SU-DHL-6 (cell line): ENCODE measurements around the gene SNIP1.
"Not testable (repeated sequence)": the region's sequence is repeated elsewhere in the genome, so short reads cannot be mapped to it uniquely, and the experiment has no call there.

Source experiments
- H2AFZ ChIP-seq: fragments of 200-600 bp; sonication (generic); 2 replicates; pipeline ENCODE4 v1.6.1; 2014; ENCODE audit warnings: low read depth, mild to moderate bottlenecking, moderate library complexity, mixed read lengths, antibody characterized with exemption, low read length; ENCODE audit not compliant: severe bottlenecking
- H3F3A ChIP-seq: fragments of 200-600 bp; shearing (Covaris generic); 2 replicates; pipeline ENCODE4 v1.6.0; 2016; ENCODE audit warnings: antibody characterized with exemption, mild to moderate bottlenecking; ENCODE audit not compliant: insufficient read depth
- H3K27ac ChIP-seq: fragments of 200-600 bp; sonication (generic); 2 replicates; pipeline ENCODE4 v1.5.1; 2016; ENCODE audit warnings: low read depth, mild to moderate bottlenecking, low read length, moderate library complexity, mixed read lengths
- H3K27me3 ChIP-seq: fragments of 200-600 bp; sonication (generic), shearing (Covaris generic); 2 replicates; pipeline ENCODE4 v1.6.0; 2014; ENCODE audit warnings: mild to moderate bottlenecking, low read length
- H3K36me3 ChIP-seq: fragments of 200-600 bp; sonication (generic); 2 replicates; pipeline ENCODE4 v1.6.1; 2014; ENCODE audit warnings: mild to moderate bottlenecking, low read length, mixed read lengths
- H3K4me2 ChIP-seq: fragments of 300-600, 200-600 bp; shearing (Covaris generic), sonication (generic); 2 replicates; pipeline ENCODE4 v1.6.0; 2014; ENCODE audit warnings: low read length, low read depth, mild to moderate bottlenecking; ENCODE audit not compliant: poor library complexity, severe bottlenecking
- H3K4me3 ChIP-seq: fragments of 200-600 bp; sonication (generic); 2 replicates; pipeline ENCODE4 v1.5.1; 2014; ENCODE audit warnings: antibody characterized with exemption, low read length, mild to moderate bottlenecking, mixed read lengths; ENCODE audit not compliant: insufficient read depth, poor library complexity, severe bottlenecking
- H3K79me2 ChIP-seq: fragments of 200-600 bp; sonication (generic); 2 replicates; pipeline ENCODE4 v1.6.1; 2014; ENCODE audit warnings: mild to moderate bottlenecking, low read length, moderate library complexity; ENCODE audit not compliant: insufficient read depth
- H3K9ac ChIP-seq: fragments of 200-600 bp; sonication (generic); 2 replicates; pipeline ENCODE4 v1.7.0; 2014; ENCODE audit warnings: mild to moderate bottlenecking, low read length
- H3K9me2 ChIP-seq: fragments of 200-600 bp; sonication (generic); replicated peaks from 2 replicates; pipeline ENCODE4 v1.6.1; 2014; ENCODE audit warnings: low read length; ENCODE audit not compliant: insufficient read depth
- H3K9me3 ChIP-seq: fragments of 200-600 bp; sonication (generic); 2 replicates; pipeline ENCODE4 v1.6.1; 2014; ENCODE audit warnings: low read length, mixed read lengths; ENCODE audit not compliant: insufficient read depth
- H4K20me1 ChIP-seq: fragments of 200-600 bp; sonication (generic); 2 replicates; pipeline ENCODE4 v1.6.1; 2014; ENCODE audit warnings: low read depth, mild to moderate bottlenecking, antibody characterized with exemption, low read length, moderate library complexity, mixed read lengths
- EZH2phosphoT487 ChIP-seq: fragments of 200-600 bp; sonication (generic), shearing (Covaris generic); conservative IDR thresholded peaks from 2 replicates; pipeline ENCODE4 v1.6.1; 2018; ENCODE audit warnings: mild to moderate bottlenecking, antibody characterized with exemption, low read length, moderate library complexity, mixed read lengths
- TF ChIP-seq, protein P1 (sequence below): fragments of 200-600 bp; sonication (generic); IDR thresholded peaks from one replicate; pipeline ENCODE4 v1.5.1; 2017; ENCODE audit warnings: antibody characterized with exemption, mild to moderate bottlenecking, low read length, moderate library complexity; ENCODE audit not compliant: insufficient read depth, poor library complexity, severe bottlenecking

SNIP1 gene

DNA sequence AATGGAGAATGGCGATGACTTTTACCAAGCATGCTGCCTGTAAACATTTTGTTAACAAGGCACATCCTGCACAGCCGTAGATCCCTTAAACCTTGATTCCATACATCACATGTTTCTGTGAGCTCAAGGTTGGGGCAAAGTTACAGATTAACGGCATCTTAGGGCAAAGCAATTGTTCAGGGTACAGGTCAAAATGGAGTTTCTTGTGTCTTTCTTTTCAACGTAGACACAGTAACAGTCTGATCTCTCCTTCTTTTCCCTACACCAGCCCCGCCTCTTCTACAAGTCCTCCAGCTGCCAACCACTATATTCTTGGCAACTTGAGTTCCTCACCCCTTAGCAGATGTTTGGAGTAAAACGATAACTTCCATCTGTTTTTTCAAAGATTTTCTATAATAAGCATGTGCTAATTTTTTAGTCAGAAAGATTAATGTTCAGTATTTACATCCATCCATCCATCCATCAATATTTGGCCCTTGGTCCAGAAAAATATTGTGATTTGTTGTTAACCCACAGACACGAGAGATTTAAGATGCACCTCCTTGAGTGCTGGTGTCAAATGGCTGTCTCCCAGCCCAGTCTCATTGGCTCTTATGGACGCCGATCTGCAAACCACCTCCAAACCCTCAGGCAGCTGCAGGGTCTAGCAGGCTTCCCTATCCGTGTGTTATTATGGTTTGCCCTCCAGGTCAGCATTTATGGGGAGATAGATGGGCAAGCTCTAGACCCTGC lies 6.5 kb upstream of the SNIP1 start:
- Histone ChIP-seq H2AFZ (no peak overlapping the region), H3K27ac (no peak overlapping the region), H3K9ac (no peak overlapping the region), H4K20me1 (no peaks in the 10 kb centered on the region), H3F3A (no peaks in the 10 kb centered on the region), H3K9me2 (no peaks in the 10 kb centered on the region), H3K79me2 (no peaks in the 10 kb centered on the region), H3K36me3 (0 out of 2 replicates have a peak, but pooled peaks cover 5% of the 10 kb centered on the region), H3K27me3 (no peaks in the 10 kb centered on the region), H3K4me2 (no peak overlapping the region), H3K9me3 (no peaks in the 10 kb centered on the region), H3K4me3 (no peak overlapping the region)
- no peak for TF ChIP-seq EZH2phosphoT487
- TF ChIP-seq, protein P1, sequence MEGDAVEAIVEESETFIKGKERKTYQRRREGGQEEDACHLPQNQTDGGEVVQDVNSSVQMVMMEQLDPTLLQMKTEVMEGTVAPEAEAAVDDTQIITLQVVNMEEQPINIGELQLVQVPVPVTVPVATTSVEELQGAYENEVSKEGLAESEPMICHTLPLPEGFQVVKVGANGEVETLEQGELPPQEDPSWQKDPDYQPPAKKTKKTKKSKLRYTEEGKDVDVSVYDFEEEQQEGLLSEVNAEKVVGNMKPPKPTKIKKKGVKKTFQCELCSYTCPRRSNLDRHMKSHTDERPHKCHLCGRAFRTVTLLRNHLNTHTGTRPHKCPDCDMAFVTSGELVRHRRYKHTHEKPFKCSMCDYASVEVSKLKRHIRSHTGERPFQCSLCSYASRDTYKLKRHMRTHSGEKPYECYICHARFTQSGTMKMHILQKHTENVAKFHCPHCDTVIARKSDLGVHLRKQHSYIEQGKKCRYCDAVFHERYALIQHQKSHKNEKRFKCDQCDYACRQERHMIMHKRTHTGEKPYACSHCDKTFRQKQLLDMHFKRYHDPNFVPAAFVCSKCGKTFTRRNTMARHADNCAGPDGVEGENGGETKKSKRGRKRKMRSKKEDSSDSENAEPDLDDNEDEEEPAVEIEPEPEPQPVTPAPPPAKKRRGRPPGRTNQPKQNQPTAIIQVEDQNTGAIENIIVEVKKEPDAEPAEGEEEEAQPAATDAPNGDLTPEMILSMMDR = no peak

DNA sequence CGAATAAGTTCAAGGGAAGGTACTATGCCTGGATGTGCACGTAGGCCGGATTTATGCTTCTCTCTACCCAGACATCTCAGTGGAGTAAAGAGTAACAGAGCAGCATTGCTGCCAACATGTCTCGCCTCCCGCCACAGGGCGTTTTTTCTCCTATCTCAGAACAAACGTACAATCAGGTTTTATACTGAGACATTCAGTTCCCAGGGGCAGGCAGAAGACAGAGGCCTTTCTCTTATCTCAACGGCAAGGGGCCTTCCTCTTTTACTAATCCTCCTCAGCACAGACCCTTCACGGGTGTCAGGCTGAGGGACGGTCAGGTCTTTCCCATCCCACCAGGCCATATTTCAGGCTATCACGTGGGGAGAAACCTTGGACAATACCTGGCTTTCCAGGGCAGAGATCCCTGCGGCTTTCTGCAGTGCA lies 5.9 kb upstream of the SNIP1 start:
- not testable (repeated sequence) for H3K4me3 ChIP-seq, H3K79me2 ChIP-seq, H3K4me2 ChIP-seq, H3K9ac ChIP-seq, H3K27me3 ChIP-seq, H3F3A ChIP-seq, H3K9me2 ChIP-seq, H2AFZ ChIP-seq, H3K27ac ChIP-seq, H3K36me3 ChIP-seq, H4K20me1 ChIP-seq, H3K9me3 ChIP-seq

DNA sequence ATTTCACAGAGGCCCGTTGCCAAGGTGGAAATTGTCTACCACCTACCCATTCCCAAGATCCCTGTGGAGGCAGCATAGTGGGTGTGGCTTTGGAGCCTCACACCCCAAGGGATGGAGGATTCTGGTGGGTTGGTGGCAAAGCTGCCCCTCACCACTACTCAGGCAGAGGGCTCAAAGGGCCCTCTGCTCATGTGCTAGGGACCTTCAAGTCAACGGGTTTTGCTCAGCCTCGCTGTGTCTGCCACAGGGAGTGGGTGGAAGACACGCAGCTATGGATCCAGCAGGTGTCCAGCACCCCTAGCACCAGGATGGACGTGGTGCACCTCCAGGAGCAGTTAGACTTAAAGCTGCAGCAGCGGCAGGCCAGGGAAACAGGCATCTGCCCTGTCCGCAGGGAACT lies 5.0 kb upstream of the SNIP1 start:
- no peaks in the 10 kb centered on the region for H4K20me1 ChIP-seq
- no peak overlapping the region for H3K27ac ChIP-seq
- H3F3A ChIP-seq = no peaks in the 10 kb centered on the region
- peaks cover 7% of the 10 kb centered on the region; the same call in 1 of the 2 replicates for H3K9me3 ChIP-seq
- H3K9ac ChIP-seq = no peak overlapping the region
- TF ChIP-seq, protein P1 = no peak
- no peak for TF ChIP-seq EZH2phosphoT487
- no peak overlapping the region for H2AFZ ChIP-seq
- no peaks in the 10 kb centered on the region for H3K27me3 ChIP-seq
- H3K36me3 ChIP-seq = no peaks in the 10 kb centered on the region; the same call in 1 of the 2 replicates
- H3K4me3 ChIP-seq = no peak overlapping the region
- H3K79me2 ChIP-seq = no peaks in the 10 kb centered on the region
- no peaks in the 10 kb centered on the region for H3K9me2 ChIP-seq
- H3K4me2 ChIP-seq = no peak overlapping the region

DNA sequence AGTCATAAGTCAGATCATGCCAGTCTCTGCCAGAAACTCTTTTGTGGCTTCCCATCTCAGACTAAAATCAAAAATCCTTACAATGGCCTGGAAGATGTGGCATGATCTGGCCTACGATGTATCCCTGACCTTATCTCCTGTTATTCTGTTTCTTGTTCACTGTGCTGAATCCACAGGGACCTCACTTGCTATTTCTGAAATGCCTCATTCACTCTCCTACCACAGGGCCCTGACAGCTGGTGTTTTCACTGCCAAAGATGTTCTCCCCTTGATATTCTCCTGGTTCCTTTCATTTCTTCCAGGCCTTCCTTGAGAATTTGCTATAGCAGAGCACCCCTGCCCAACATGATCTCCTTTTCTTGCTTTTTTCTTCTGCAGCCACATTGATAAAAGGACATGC lies 4.3 kb upstream of the SNIP1 start:
- Histone ChIP-seq H3K9me2 (no peaks in the 10 kb centered on the region), H4K20me1 (no peaks in the 10 kb centered on the region), H2AFZ (no peak overlapping the region), H3K9me3 (peaks cover 7% of the 10 kb centered on the region; the same call in 1 of the 2 replicates), H3F3A (no peaks in the 10 kb centered on the region), H3K27ac (no peak overlapping the region), H3K27me3 (no peaks in the 10 kb centered on the region), H3K9ac (no peak overlapping the region), H3K36me3 (no peaks in the 10 kb centered on the region; the same call in 1 of the 2 replicates), H3K4me2 (no peak overlapping the region), H3K79me2 (peaks cover 6% of the 10 kb centered on the region), H3K4me3 (no peak overlapping the region)
- no peak for TF ChIP-seq EZH2phosphoT487
- TF ChIP-seq, protein P1 = no peak
